DND-41 (cell line): ENCODE results near the gene TEC.

Experiments
- CTCF ChIP-seq: IDR thresholded peaks from 2 replicates; pipeline ENCODE4 v1.5.1; 2012; ENCODE audit warnings: borderline replicate concordance, low read length, moderate library complexity, mild to moderate bottlenecking; ENCODE audit not compliant: poor library complexity, severe bottlenecking; ENCODE audit errors: extremely low read depth
- EZH2 ChIP-seq: IDR thresholded peaks from 3 replicates; pipeline ENCODE4 v1.6.1; 2012; ENCODE audit warnings: borderline replicate concordance, low read depth, mild to moderate bottlenecking, moderate library complexity, low read length, inconsistent platforms; ENCODE audit not compliant: severe bottlenecking

GRCh38 chr4:48105230-48105629 lies 164.4 kb downstream of the TEC start:
- TF ChIP-seq CTCF (no peak), EZH2 (no peak)
